H54 (cell line): ENCODE data around the gene CALHM5.

Source experiments
- DNase-seq: peaks from one replicate; pipeline ENCODE4 v3.0.0; 2011; ENCODE audit warnings: low spot score, mixed read lengths; ENCODE audit not compliant: insufficient read length
- FAIRE-seq: peaks from 3 replicates; lab custom pipeline; 2011; peaks lifted over from hg19 to GRCh38; lab: Jason Lieb, UNC
- POLR2A ChIP-seq: IDR thresholded peaks from 2 replicates; pipeline ENCODE4 v1.6.1; 2011; ENCODE audit warnings: low read depth, mild to moderate bottlenecking, low read length

Gene CALHM5

GRCh38 chr6:116568111-116568510, 56.7 kb downstream of the CALHM5 start:
- no peak for TF ChIP-seq POLR2A
- FAIRE-seq: no peak
- no peak for DNase-seq

DNA sequence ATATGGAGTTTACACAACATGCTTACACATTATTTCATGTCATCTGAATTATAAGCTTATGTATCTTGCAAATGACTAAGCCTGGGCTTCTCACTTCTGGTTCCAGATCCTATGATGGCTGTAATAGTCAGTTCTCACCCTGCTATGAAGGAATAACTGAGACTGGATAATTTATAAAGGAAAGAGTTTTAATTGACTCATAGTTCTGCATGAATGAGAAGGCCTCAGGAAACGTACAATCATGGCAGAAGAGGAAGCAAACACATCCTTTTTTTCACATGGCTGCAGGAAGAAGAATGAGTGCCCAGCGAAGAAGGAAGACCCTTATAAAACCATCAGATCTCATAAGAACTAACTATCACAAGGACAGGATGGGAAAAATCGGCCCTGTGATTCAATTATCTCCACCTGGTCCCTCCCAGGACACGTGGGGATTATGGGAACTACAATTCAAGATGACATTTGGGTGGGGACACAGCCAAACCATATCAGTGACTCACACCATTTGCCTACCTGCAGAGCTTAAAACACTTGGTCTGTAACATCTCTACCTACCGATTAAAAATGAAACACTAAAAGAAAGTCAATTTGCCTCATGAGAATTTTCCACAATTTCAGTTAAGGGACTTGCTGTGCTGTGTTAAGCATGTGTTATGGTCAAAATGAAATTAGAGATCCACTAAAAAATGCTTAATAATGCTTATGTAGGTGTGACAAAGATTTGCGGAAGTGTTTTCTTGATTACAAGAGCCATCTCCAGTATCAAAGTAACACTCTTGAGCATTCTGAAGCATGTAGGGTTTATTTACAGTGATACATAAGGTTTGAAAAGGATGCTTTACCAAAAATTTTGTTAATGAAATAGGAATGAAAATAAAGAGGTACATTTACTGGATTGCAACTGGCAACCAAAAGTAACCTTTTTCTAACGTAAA, 57.6 kb downstream of the CALHM5 start:
- no peak for TF ChIP-seq POLR2A
- DNase-seq (no peak), FAIRE-seq (no peak)

GRCh38 chr6:116570856-116571682, 59.6 kb downstream of the CALHM5 start, which contains the start of gene RWDD1:
Gene RWDD1 (plus strand): TSS chr6:116571504. CDS start chr6:116571583, 79 bp downstream.
- peak; percentile 62 for FAIRE-seq
- peak; percentile 88 for TF ChIP-seq POLR2A

GRCh38 chr6:116571683-116572000, 60.2 kb downstream of the CALHM5 start:
- FAIRE-seq (no peak), DNase-seq (no peak)
- no peak for TF ChIP-seq POLR2A

More at GRCh38 chr6:116570856-116571682, 59.6 kb downstream of the CALHM5 start, which contains the start of gene RWDD1:
- peak; percentile 67 for DNase-seq

DNA sequence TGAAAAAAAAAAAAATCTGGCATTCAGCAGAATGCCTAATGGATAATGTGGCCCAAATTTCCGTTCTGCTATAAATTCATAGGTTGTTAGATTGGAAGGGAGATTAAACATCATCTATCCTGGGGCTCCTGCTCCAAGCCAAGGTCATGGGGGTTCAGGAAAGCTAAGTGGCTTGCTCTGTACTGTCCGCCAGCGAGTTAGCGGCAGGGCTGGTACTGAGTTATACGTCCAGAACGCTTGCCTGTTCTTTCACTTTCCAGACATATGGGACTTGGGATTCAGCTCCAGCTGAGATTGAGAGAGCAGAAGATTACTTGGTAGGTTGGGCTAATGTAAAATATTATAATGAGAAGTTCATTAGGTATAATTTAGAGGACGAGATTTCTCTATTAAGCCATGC, 60.7 kb downstream of the CALHM5 start:
- DNase-seq (no peak), FAIRE-seq (no peak)

More for the DNA sequence above, 60.7 kb downstream of the CALHM5 start:
- TF ChIP-seq POLR2A: no peak
